HEK293T (cell line): ENCODE measurements around the gene PTPMT1.

Experiments used
- CTCF ChIA-PET: fragments of 350-600 bp; formaldehyde crosslinking; extraction: SDS; loops from one replicate; lab custom pipeline; 2021; ENCODE audit warnings: antibody characterized with exemption, inconsistent platforms; lab: Yijun Ruan, JAX
- POLR2A ChIA-PET: fragments of 350-600 bp; formaldehyde crosslinking; extraction: SDS; loops from one replicate; lab custom pipeline; 2020; ENCODE audit warnings: antibody characterized with exemption, inconsistent platforms; lab: Yijun Ruan, JAX
- DNase-seq: peaks from one replicate; pipeline ENCODE4 v3.0.0; 2012; ENCODE audit warnings: mixed read lengths; ENCODE audit errors: extremely low spot score
- ARNT ChIP-seq: fragments of 450-650 bp; IDR thresholded peaks from 2 replicates; pipeline ENCODE4 v1.6.1; 2017; ENCODE audit warnings: mild to moderate bottlenecking
- BHLHE40 ChIP-seq: fragments of 450-650 bp; IDR thresholded peaks from 2 replicates; pipeline ENCODE4 v1.6.1; 2016; ENCODE audit warnings: mild to moderate bottlenecking, moderate library complexity, borderline replicate concordance
- CTBP1 ChIP-seq: fragments of 450-650 bp; IDR thresholded peaks from 2 replicates; pipeline ENCODE4 v1.6.1; 2016; ENCODE audit warnings: borderline replicate concordance
- ELF4 ChIP-seq: fragments of 450-650 bp; IDR thresholded peaks from 2 replicates; pipeline ENCODE4 v1.6.1; 2017; ENCODE audit warnings: antibody characterized with exemption
- FOXA1 ChIP-seq: fragments of 450-650 bp; IDR thresholded peaks from 2 replicates; pipeline ENCODE4 v1.6.1; 2016; ENCODE audit warnings: mild to moderate bottlenecking
- FOXK2 ChIP-seq: fragments of 450-650 bp; IDR thresholded peaks from 2 replicates; pipeline ENCODE4 v1.6.1; 2016; ENCODE audit warnings: mild to moderate bottlenecking
- FOXM1 ChIP-seq: fragments of 450-650 bp; IDR thresholded peaks from 2 replicates; pipeline ENCODE4 v1.6.1; 2017; ENCODE audit warnings: mild to moderate bottlenecking, borderline replicate concordance
- HDGF ChIP-seq: fragments of 450-650 bp; IDR thresholded peaks from 2 replicates; pipeline ENCODE4 v1.6.1; 2017; ENCODE audit warnings: antibody characterized with exemption, borderline replicate concordance
- L3MBTL2 ChIP-seq: fragments of 450-650 bp; conservative IDR thresholded peaks from 2 replicates; pipeline ENCODE4 v1.6.1; 2016; ENCODE audit warnings: mild to moderate bottlenecking
- LEF1 ChIP-seq: fragments of 450-650 bp; IDR thresholded peaks from 2 replicates; pipeline ENCODE4 v1.6.1; 2017; ENCODE audit warnings: mild to moderate bottlenecking, borderline replicate concordance
- NFRKB ChIP-seq: fragments of 450-650 bp; IDR thresholded peaks from 2 replicates; pipeline ENCODE4 v1.6.1; 2016; ENCODE audit warnings: mild to moderate bottlenecking, moderate library complexity
- SP1 ChIP-seq: fragments of 450-650 bp; IDR thresholded peaks from 2 replicates; pipeline ENCODE4 v1.6.1; 2017
- SUZ12 ChIP-seq: fragments of 450-650 bp; IDR thresholded peaks from 2 replicates; pipeline ENCODE4 v1.6.1; 2016; ENCODE audit warnings: mild to moderate bottlenecking
- TARDBP ChIP-seq: fragments of 450-650 bp; IDR thresholded peaks from 2 replicates; pipeline ENCODE4 v1.6.1; 2016
- ZNF384 ChIP-seq: fragments of 450-650 bp; IDR thresholded peaks from 2 replicates; pipeline ENCODE4 v1.6.1; 2016
- TF ChIP-seq, protein P1 (sequence below): fragments of 450-650 bp; IDR thresholded peaks from 2 replicates; pipeline ENCODE4 v1.6.1; 2016

Gene PTPMT1

DNA sequence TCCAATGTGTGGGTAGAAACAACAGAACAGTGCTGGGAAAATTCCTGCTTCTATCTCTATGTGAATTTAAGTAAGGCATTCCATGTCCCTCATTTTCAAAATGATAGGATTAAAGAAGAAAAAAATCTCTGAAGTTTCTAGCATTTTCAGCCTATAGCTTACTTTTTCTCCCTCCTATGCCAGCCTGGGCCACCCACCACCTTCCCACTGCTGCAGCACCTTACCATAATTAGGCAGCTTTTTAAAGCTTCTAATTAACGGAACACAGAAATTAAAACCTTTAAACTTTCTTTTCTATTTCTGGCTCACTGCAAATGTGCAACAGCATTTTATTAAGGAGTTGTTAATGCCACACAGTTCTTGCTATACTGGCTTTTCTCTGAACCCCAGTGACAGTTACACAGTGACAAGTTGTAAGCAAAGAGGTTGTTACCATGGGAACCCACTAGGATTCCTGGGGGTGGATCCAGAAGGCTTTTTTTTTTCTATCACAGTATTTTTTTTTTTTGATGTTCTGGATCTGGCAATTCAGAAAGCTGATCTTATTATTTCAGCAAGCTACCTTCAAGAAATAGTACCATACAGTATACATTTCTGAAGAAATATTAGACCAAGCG is 32.7 kb upstream of the PTPMT1 start:
- CTCF ChIA-PET: interaction anchor here (1.3 kb wide), 1 partner anchor 19 kb away, joined by 5 read pairs; no protein-coding TSS in a partner anchor
- DNase-seq: no peak
- POLR2A ChIA-PET: no interaction called here
- TF ChIP-seq L3MBTL2 (no peak), BHLHE40 (no peak), TARDBP (no peak), SUZ12 (no peak), ARNT (no peak), LEF1 (no peak), HDGF (no peak), FOXA1 (no peak), ZNF384 (no peak), FOXM1 (no peak), CTBP1 (no peak), NFRKB (no peak), SP1 (no peak)

DNA sequence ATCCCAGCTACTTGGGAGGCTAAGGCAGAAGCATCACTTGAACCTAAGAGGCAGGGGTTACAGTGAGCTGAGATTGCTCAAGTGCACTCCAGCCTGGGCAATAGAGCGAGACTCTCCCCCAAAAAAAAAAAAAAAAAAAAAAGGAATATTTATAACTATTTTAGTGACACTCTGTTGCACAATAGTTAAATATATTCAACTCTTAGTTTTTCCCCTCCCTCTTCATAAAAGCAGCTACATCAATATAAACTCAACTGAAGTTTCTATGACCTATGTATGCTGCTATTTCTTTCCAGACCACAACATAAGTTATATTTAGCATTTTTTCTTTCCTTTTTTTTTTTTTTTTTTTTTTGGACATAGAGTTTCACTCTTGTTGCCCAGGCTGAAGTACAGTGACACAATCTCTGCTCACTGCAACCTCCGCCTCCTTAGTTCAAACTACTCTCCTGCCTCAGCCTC is 31.7 kb upstream of the PTPMT1 start:
- POLR2A ChIA-PET: interaction anchor here (0.8 kb wide), 1 partner anchor 22 kb away, joined by 4 read pairs; no protein-coding TSS in a partner anchor
- 0 out of 2 replicates have a peak, but pooled peaks have one; percentile 18 for TF ChIP-seq ZNF384
- no peak for TF ChIP-seq FOXA1
- DNase-seq: no peak
- CTCF ChIA-PET: interaction anchor here (1.3 kb wide), 1 partner anchor 18 kb away, joined by 5 read pairs; no protein-coding TSS in a partner anchor

DNA sequence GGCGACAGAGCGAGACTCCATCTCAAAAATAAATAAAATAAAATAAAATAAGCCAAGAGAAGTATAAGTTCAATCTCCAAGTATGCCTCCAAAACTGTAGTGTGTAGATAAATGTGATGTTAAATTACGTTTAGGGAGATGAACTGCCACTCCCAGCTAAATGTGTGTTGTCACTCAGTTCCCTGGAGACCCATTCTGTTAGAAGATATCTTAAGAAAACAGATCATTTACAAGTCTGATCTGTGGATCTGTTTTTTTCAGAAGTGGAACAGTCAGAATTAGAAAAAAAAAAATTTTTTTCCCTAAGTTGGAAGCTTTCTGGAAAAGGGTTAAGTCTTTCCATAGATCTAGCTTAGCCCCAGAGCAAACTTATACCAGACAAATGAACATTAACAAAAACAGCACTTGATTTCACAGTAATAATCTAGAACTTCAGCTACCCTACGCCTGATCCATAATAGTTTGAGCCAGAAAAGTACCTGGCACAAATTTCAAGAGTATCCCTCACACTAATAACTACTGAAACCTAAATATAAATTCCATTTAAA is 30.6 kb upstream of the PTPMT1 start:
- TF ChIP-seq HDGF: no peak
- TF ChIP-seq, protein P1, sequence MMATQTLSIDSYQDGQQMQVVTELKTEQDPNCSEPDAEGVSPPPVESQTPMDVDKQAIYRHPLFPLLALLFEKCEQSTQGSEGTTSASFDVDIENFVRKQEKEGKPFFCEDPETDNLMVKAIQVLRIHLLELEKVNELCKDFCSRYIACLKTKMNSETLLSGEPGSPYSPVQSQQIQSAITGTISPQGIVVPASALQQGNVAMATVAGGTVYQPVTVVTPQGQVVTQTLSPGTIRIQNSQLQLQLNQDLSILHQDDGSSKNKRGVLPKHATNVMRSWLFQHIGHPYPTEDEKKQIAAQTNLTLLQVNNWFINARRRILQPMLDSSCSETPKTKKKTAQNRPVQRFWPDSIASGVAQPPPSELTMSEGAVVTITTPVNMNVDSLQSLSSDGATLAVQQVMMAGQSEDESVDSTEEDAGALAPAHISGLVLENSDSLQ: 0 out of 2 replicates have a peak, but pooled peaks have one; percentile 19
- DNase-seq: no peak
- ChIA-PET POLR2A (interaction anchor here (0.6 to 0.8 kb wide), 2 partner anchors 23 to 97 kb away, joined by 3 to 4 read pairs; no protein-coding TSS in a partner anchor), CTCF (no interaction called here)

DNA sequence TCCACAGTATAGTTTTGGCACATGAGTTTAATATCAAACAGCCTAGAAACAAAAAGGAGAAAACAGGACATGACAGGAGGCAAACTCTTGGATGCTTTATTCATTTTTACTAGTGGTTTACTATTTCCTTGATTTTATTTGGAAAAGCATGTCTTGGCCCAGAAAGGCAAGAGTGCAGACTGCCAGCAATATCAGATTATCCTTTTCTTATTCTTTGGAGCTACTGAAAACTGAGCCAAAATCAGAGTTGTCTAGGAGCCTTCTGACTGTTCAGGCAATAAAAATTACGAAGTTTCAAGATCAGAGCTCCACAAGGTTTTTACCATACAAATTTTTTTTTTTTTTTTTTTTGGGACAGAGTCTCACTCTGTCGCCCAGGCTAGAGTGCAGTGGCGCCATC is 28.5 kb upstream of the PTPMT1 start:
- CTCF ChIA-PET: no interaction called here

DNA sequence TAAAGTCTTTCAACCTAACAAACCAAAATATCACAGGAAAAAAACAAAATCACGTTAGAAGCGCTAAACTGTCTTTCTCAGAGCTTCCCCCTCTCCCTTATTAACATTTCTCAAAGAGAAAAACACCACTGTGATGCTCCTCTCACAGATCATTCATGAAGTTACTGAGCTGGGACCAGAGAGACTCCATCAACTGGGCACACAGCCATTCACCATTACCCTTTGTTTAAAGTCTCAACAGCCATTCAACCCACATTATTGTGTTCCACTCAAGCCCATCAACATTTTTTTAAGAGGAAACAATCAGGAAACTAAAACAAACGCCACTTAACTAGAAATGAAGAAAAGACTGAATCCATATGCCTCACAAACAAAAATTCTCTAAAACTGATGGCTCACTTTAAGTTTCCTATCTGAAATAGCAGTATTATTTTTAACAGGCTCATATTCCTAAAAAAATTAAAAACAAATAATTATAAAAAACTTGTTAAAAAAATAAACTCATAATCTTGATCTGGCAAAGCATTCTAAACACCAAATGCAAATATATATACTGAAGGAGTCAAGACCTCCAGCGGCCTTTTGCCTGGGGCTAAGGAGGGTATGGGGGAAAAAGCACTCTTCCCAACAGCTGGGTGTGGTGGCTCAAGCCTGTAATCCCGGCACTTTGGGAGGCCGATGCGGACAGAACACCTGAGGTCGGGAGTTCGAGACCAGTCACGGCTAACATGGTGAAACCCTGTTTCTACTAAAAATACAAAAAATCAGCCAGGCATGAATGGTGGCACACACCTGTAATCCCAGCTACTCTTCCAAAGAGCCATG is 26.4 kb upstream of the PTPMT1 start:
- ChIA-PET CTCF (interaction anchor here (0.7 to 1.7 kb wide), 2 partner anchors 13 to 1049 kb away, joined by 3 to 8 read pairs; no protein-coding TSS in a partner anchor), POLR2A (no interaction called here)
- no peak for TF ChIP-seq SP1
- TF ChIP-seq, protein P1: no peak
- TF ChIP-seq BHLHE40: no peak
- TF ChIP-seq ARNT: no peak
- TF ChIP-seq NFRKB: no peak
- no peak for TF ChIP-seq ELF4
- TF ChIP-seq ZNF384: no peak
- no peak for TF ChIP-seq FOXM1
- TF ChIP-seq HDGF: no peak
- TF ChIP-seq TARDBP: no peak
- TF ChIP-seq LEF1: no peak
- no peak for TF ChIP-seq FOXA1
- TF ChIP-seq SUZ12: no peak
- TF ChIP-seq FOXK2: no peak
- TF ChIP-seq CTBP1: no peak
- no peak for DNase-seq

More for the DNA sequence above, 28.5 kb upstream of the PTPMT1 start:
- DNase-seq: no peak
- POLR2A ChIA-PET: no interaction called here
- TF ChIP-seq NFRKB: no peak
- no peak for TF ChIP-seq FOXK2
- TF ChIP-seq TARDBP: no peak
- TF ChIP-seq BHLHE40: no peak
- TF ChIP-seq ARNT: no peak
- TF ChIP-seq, protein P1: no peak
- no peak for TF ChIP-seq CTBP1
- no peak for TF ChIP-seq ZNF384
- TF ChIP-seq SUZ12: no peak
- TF ChIP-seq FOXA1: no peak

DNA sequence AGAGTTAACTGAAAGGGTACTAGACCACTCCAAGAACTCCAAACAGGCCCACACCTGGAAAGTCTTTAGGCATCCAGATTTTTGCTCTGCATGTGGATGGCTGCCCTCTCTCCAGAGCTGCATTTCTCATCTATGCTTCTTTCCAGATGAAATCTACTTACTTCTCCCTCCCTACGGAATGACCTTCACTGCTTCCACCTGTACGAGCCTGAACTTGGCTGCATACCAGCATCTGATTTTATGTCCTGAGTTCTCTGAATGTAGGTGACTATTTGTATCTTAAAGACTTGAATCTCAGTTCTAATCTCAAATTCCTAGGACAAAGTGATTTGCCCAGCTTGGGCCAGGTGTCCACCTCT is 25.7 kb upstream of the PTPMT1 start:
- ChIA-PET POLR2A (interaction anchor here (0.8 to 1.8 kb wide), 3 partner anchors 12 to 458 kb away, joined by 3 to 8 read pairs (median 3); partner anchors contain the start of gene CELF1), CTCF (interaction anchor here (1.0 to 1.7 kb wide), 3 partner anchors 8 to 14 kb away, joined by 3 to 8 read pairs (median 3); no protein-coding TSS in a partner anchor)
- no peak for DNase-seq
- no peak for TF ChIP-seq ELF4
- TF ChIP-seq, protein P1: no peak
- no peak for TF ChIP-seq L3MBTL2
- no peak for TF ChIP-seq FOXA1
- TF ChIP-seq NFRKB: no peak
- no peak for TF ChIP-seq TARDBP
- no peak for TF ChIP-seq ZNF384
- no peak for TF ChIP-seq BHLHE40
- TF ChIP-seq ARNT: no peak
- no peak for TF ChIP-seq SUZ12
- no peak for TF ChIP-seq SP1
- TF ChIP-seq FOXM1: no peak
- no peak for TF ChIP-seq LEF1
- TF ChIP-seq FOXK2: no peak
- TF ChIP-seq HDGF: no peak
- TF ChIP-seq CTBP1: no peak
